ENCODE results near the gene BRI3.

Gene BRI3

GRCh38 chr7:98287486-98287959 lies 6.0 kb downstream of the BRI3 start:
- no peak for DNase-seq

DNA sequence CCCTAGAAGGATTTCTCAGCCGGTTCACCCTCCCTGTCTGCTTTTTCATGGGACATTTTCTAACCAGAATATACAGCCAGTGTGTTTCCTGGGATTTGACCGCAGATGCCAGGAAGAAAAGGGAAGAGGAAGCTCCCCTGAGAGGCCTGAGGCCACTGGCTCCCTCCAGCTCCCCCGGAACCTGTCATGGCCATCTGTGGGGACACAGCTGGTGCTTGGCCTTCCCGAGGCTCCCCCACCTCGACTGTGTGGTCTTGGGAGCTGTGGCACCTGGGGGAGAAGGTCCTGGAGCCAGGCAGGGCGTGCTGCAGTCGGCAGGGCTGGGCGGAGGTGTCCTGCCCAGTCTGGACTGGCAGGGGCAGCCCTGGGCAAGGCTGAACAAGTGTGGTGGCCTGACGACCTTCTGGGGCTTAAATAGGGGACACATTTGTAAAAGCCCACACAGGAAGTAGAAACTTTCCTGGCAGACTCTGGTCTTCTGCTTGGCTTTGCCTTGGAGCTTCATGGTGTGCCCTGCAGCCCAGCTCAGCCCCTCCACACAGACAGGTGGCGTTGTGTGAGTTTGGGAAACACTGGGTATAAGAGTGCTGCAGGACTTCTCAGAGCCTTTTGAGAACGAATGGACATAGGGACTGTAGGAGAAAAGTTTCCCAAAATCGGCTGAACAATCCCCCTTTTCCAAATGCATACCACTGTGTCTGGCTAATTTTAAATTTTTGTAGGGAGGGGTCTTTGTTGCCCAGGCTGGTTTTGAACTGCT lies 6.8 kb downstream of the BRI3 start:
- no peak for DNase-seq

GRCh38 chr7:98289333-98289875 lies 7.9 kb downstream of the BRI3 start:
- no peak for DNase-seq

GRCh38 chr7:98291717-98292116 lies 10.2 kb downstream of the BRI3 start:
- DNase-seq, result no peak

DNA sequence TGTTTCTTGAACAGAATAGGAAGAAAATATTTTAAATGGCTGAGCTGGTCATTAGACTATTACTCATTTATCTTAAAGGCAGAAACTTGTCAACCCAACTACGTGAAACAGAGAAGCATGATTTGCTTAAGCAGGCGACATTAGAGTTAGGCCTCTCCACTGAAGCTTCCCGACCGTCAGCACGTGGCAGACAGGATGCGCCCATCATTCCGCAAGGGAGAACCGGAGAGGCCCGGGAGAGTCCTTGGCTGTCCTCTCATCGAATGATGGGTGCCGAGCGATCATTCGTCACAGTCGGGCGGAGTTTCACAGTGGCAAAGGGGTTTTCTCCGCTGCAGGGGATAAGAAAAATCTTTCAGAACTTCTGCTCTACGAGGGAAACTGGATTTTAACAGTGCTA lies 11.8 kb downstream of the BRI3 start:
- DNase-seq, result no peak

DNA sequence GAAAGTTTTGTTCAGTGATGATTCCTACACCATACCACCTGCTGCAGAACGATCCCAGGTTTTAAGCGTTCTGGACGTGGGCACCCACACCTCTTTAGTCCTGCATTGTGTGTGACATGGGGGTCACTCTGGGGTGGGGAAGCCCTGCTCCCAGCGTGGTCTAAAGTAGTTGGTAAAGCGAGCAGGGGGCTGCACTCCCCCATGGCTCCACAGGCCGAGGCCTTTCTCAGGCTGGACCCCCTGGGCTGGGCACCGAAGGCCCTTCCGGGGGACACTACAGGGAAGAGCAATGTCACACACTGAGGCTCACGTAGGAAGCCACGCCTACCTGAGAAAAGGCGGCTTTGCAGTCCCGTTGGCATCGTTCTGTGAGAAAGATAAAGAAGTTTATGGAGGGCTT lies 12.3 kb downstream of the BRI3 start:
- DNase-seq, result no peak

- no peak for DNase-seq
Observed at GRCh38 chr7:98294326-98294725, 12.8 kb downstream of the BRI3 start.

DNA sequence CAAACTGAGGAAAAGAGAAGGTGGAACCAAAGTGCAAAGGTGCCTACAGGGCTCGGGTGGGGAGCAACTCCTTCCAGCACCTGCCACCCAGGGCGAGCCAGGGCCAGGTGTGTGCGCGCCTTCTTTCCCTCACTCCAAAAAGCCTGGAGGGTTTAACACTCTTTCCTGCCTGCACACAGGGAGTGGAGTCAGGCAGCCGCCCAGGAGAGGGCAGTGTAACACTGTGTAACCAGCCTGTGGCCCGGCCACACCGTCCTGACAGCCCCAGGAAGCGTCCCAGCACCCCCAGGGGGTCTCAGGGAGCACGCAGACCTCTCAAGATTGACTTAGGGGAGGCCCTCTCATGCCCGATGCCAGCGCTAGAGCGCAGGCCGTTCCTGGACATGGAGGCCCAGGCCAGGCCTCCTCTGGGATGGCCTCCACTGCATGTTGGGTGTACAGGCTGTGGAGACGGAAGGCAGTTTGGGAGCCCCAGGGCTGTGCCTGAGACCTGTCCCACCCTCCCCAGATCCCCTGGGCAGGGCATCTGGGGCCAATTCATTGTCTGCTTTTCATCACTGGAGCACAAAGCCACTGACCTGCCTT lies 13.4 kb downstream of the BRI3 start:
- DNase-seq, result no peak

- DNase-seq, result no peak
Observed at GRCh38 chr7:98295467-98296192, 14.1 kb downstream of the BRI3 start.

DNA sequence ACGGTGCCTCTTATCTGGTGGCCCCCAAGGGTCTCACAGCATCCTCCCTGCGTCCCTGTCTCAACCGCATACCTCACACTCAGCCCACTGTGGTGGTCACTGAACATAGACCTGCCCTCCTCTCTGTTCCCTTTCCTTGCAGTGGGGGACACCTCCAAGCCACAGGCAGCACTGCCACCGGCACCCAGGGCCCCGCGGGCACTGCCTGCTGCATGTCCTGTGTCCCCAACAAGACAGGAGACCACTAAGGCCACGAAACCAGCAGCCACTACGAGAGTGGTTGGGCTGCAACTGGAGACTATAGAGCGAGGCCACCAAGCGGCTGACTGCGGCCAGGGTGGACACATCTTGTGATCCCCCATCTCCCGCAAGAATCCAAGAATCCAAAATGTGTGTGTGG lies 15.3 kb downstream of the BRI3 start:
- DNase-seq, result no peak

- DNase-seq, result no peak
Observed at GRCh38 chr7:98297626-98298286, 16.3 kb downstream of the BRI3 start.

DNA sequence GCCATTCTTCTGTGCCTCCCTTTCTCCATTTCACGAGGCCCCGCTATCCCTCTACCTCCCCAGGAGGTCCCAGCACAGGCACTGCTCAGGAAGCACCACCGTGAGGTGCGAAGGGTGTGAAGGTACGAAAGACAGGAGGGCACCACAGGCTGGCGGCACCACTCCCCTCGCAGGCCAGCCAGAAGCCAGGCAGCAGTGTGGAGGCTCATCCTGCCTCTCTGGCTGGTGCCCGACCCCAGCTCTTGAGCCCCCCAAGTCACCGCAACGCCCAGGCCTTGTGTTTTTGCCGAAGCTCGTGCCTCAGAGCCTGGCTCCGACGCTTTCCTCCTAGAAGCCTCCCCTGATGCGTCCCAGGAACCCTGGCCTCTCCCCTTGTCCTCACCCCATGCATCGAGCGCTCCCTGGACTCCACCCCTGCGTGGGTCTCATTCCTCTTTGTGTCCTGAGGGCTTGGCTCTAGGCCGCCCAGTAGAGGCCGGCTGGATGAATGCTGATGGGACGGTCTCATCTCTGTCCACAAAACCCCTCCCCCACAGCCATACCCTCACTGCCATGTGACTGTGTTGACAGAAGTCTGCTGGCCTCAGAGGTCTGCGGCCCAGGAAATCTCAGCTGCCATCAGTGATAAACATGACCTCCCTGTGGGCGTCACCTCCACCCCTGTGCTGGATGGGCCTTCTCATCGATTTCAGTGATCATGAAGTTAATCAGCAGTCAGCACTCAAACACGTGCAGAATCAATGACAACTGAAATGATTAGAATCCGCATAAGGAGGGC lies 19.3 kb downstream of the BRI3 start:
- DNase-seq, result no peak

- DNase-seq, result no peak
Observed at GRCh38 chr7:98301693-98302470, 20.4 kb downstream of the BRI3 start.

DNA sequence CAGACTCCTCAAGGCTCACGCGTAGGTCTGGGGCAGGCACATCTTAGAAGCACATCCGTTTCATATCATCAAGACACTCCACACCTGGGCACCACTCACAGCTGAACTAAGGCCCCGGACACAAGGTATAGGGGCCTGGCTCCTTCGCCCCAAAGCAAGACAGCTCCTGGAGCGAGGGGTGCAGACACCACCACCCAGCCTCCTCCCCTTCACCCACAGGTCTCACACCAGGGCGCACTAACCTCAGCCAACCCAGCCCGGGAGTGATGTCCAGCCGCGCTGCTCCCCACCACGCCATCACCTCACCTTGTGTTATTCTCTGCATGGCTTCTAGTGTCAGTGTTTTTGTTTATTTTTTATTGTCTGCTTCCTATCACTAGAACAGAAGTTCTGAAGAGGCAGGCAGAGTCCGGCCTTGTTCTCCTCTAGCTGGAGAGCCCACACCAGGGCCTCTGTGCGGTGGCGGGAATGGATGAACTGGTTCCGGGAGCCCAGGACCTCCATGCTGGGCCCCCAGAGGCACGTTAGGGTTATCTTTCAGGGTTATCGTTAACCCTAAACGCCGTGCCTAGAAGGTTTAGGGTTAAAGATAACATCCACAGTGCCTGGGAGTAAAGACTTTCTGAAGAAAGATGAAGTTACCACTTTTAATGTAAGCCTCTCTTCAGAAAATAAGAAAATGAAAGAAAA lies 21.8 kb downstream of the BRI3 start:
- no peak for DNase-seq

GRCh38 chr7:98303906-98304305 lies 22.4 kb downstream of the BRI3 start:
- no peak for DNase-seq

GRCh38 chr7:98305951-98306535 lies 24.6 kb downstream of the BRI3 start:
- DNase-seq, result no peak

DNA sequence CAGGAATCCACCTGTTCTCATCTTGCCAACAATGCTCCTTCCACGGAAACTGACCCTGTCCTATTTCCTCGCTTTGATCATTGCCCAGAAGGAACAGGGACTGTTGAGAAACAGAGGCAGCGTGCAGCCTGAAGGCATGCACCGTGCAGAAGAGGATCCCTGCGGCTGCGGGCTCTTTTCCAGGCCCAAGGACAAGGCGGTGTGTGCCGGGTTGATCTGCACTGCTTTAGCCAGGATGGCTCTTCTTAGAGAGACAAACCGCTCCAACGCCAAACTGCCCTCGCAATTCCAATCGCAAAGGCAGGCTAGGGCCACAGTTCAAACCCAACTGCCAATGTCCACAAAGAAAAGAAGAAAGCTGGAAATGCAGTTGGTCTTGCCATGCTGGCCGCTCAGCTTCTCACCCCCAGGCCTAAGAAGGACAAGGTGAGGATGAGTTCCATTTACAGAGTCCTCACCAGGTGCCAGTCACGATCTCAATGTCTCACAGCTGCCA lies 26.5 kb downstream of the BRI3 start:
- no peak for DNase-seq

DNA sequence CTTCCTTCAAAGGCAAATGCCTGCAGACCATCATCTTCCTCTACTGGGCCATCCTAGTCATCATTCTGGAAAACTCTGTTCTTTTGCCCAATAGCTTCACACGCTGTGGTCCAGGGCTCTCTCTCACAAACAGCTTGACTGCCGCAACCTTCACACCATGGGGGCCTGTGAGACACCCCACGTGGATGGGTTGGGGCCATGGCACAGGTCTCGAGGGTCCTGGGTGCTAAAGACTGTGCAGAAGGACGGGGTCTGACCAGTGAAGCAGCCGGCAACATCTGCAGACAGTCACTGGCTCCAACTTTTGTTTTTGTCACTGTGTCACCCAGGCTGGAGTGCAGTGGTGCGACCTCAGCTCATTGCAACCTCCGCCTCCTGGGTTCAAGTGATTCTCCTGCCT lies 28.1 kb downstream of the BRI3 start:
- no peak for DNase-seq

GRCh38 chr7:98312201-98312600 lies 30.7 kb downstream of the BRI3 start:
- DNase-seq, result no peak

DNA sequence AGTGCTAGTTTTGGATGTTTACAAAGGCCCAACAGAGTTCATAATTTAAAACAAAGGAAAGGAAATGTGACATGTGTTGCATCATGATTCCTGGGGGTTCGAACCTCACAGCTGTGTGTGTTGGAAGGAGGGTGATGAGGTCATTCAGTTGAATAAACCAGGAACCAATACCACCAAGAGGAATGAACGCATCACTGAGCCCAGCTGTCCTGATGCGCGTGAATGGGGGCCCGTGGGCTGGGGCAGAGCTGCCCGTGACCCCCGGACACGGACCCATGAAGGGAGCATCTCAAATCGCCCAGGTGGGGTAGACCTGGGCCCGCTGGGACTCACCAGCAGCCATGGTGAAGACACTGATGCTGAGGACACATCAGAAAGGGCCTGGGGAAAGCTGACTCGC lies 33.0 kb downstream of the BRI3 start:
- DNase-seq, result no peak

All from T-helper 1 cell (primary cell).